Panc1 (cell line): ENCODE data around the gene MT1X. TPM values are rescaled to one million over a fixed set of nuclear protein-coding genes. Genes with fewer than 3 reads are reported as not detected.
A peak's percentile ranks its signal among the peaks of the same experiment; 100 is the strongest.

Experiments used
- ATAC-seq: fragments of 200-7000 bp; cut with Tn5 transposase; 2 replicates; pipeline ENCODE4 v1.9.1; 2020; ENCODE audit warnings: mild to moderate bottlenecking, moderate library complexity
- BruUV-seq: library from RNA; stranded (reverse); fragments of 400-500 nt; replicated peaks from 2 replicates; lab custom pipeline; 2021; lab: Mats Ljungman, UMichigan
- CTCF ChIA-PET: fragments of 300-600 bp; sonication (Branson Sonifier 250); formaldehyde crosslinking; loops from one replicate; lab custom pipeline; 2022; ENCODE audit warnings: antibody characterized with exemption; lab: Charles Lee
- POLR2A ChIA-PET: fragments of 300-600 bp; sonication (Branson Sonifier 250); formaldehyde crosslinking; loops from one replicate; lab custom pipeline; 2022; ENCODE audit warnings: antibody characterized with exemption; lab: Charles Lee
- DNase-seq: peaks from one replicate; pipeline ENCODE4 v3.0.0-alpha.2; 2010; ENCODE audit warnings: low read depth, low spot score
- H3K27ac ChIP-seq: 2 replicates; pipeline ENCODE4 v1.5.1; 2011; ENCODE audit warnings: mild to moderate bottlenecking, low read length, inconsistent platforms
- H3K27me3 ChIP-seq: fragments of 200-500 bp; sonication (Bioruptor generic); 2 replicates; pipeline ENCODE4 v1.6.0; 2014; ENCODE audit warnings: low read length, inconsistent platforms; ENCODE audit not compliant: control insufficient read depth, insufficient read depth
- H3K36me3 ChIP-seq: fragments of 200-500 bp; sonication (Bioruptor generic); 2 replicates; pipeline ENCODE4 v1.5.1; 2014; ENCODE audit warnings: inconsistent platforms, mild to moderate bottlenecking, low read length, moderate library complexity; ENCODE audit not compliant: control insufficient read depth, insufficient read depth
- H3K4me1 ChIP-seq: 2 replicates; pipeline ENCODE4 v1.5.1; 2011; ENCODE audit warnings: inconsistent platforms, mild to moderate bottlenecking, low read length, moderate library complexity; ENCODE audit not compliant: control insufficient read depth, insufficient read depth
- H3K4me3 ChIP-seq, 2 experiments: 2 replicates each; pipeline ENCODE4 v1.5.1; 2011 to 2012; ENCODE audit warnings: low read depth in 2 of 2, low read length in 2 of 2, mild to moderate bottlenecking in 2 of 2, inconsistent platforms in 1 of 2, moderate library complexity in 1 of 2
- H3K9me3 ChIP-seq: fragments of 200-500 bp; sonication (Bioruptor generic); 2 replicates; pipeline ENCODE4 v1.5.1; 2014; ENCODE audit warnings: low read depth, mild to moderate bottlenecking, inconsistent platforms, low read length, moderate library complexity; ENCODE audit not compliant: control insufficient read depth, insufficient read depth
- CTCF ChIP-seq: fragments of 450-650 bp; IDR thresholded peaks from 2 replicates; pipeline ENCODE4 v1.5.1; 2017; ENCODE audit warnings: mild to moderate bottlenecking
- POLR2AphosphoS5 ChIP-seq: IDR thresholded peaks from 2 replicates; pipeline ENCODE4 v1.6.1; 2012; ENCODE audit warnings: mild to moderate bottlenecking, low read depth, low read length, moderate library complexity
- SIN3A ChIP-seq: IDR thresholded peaks from 2 replicates; pipeline ENCODE4 v1.6.1; 2012; ENCODE audit warnings: low read depth, mild to moderate bottlenecking, low read length, moderate library complexity, borderline replicate concordance; ENCODE audit not compliant: insufficient read depth
- TCF7L2 ChIP-seq: IDR thresholded peaks from 2 replicates; pipeline ENCODE4 v1.6.1; 2011; ENCODE audit warnings: mild to moderate bottlenecking, low read depth, low read length, inconsistent platforms
- in situ Hi-C: cut with HindIII; loops from 2 replicates; pipeline ENCODE4 v1.10.0; 2016; ENCODE audit warnings: low sequenced_read_pairs, low pct_unique_long_range_greater_than_20kb
- intact Hi-C: fragments of 100-400 bp; cut with micrococcal nuclease; formaldehyde crosslinking; loops from one replicate; pipeline ENCODE4 v1.10.0; 2022; ENCODE audit not compliant: unreplicated experiment
- total RNA-seq: library from RNA; stranded (reverse); gene quantifications from one replicate; pipeline ENCODE4 v1.2.1, GENCODE V29; 2021; ENCODE audit not compliant: unreplicated experiment
- TF ChIP-seq, protein P1 (sequence below), 2 experiments: IDR thresholded peaks; 2 replicates each; pipeline ENCODE4 v1.6.1; 2011 to 2012; ENCODE audit warnings: low read depth in 2 of 2, control low read depth in 1 of 2, low read length in 1 of 2, mild to moderate bottlenecking in 1 of 2, moderate library complexity in 1 of 2; ENCODE audit not compliant: insufficient read depth in 1 of 2

MT1X gene
- total RNA-seq, 1 experiment from 2014 or later: 25.9 TPM

- TF ChIP-seq, protein P1, sequence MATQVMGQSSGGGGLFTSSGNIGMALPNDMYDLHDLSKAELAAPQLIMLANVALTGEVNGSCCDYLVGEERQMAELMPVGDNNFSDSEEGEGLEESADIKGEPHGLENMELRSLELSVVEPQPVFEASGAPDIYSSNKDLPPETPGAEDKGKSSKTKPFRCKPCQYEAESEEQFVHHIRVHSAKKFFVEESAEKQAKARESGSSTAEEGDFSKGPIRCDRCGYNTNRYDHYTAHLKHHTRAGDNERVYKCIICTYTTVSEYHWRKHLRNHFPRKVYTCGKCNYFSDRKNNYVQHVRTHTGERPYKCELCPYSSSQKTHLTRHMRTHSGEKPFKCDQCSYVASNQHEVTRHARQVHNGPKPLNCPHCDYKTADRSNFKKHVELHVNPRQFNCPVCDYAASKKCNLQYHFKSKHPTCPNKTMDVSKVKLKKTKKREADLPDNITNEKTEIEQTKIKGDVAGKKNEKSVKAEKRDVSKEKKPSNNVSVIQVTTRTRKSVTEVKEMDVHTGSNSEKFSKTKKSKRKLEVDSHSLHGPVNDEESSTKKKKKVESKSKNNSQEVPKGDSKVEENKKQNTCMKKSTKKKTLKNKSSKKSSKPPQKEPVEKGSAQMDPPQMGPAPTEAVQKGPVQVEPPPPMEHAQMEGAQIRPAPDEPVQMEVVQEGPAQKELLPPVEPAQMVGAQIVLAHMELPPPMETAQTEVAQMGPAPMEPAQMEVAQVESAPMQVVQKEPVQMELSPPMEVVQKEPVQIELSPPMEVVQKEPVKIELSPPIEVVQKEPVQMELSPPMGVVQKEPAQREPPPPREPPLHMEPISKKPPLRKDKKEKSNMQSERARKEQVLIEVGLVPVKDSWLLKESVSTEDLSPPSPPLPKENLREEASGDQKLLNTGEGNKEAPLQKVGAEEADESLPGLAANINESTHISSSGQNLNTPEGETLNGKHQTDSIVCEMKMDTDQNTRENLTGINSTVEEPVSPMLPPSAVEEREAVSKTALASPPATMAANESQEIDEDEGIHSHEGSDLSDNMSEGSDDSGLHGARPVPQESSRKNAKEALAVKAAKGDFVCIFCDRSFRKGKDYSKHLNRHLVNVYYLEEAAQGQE (IDR thresholded peaks at IDR 0.05; ENCODE audit: insufficient read depth in 1 of 2, low read depth in 2 of 2, low read length in 1 of 2): no peak
- no peak for TF ChIP-seq SIN3A
- POLR2A ChIA-PET: no interaction called here
- BruUV-seq: no TSS peak
These were observed 24.5 kb upstream of the MT1X start, which contains the start of gene MT1F for GRCh38 chr16:56657555-56658326. TSS of gene MT1F (plus strand) at chr16:56657959. CDS start at chr16:56658059, 100 bp downstream.

DNA sequence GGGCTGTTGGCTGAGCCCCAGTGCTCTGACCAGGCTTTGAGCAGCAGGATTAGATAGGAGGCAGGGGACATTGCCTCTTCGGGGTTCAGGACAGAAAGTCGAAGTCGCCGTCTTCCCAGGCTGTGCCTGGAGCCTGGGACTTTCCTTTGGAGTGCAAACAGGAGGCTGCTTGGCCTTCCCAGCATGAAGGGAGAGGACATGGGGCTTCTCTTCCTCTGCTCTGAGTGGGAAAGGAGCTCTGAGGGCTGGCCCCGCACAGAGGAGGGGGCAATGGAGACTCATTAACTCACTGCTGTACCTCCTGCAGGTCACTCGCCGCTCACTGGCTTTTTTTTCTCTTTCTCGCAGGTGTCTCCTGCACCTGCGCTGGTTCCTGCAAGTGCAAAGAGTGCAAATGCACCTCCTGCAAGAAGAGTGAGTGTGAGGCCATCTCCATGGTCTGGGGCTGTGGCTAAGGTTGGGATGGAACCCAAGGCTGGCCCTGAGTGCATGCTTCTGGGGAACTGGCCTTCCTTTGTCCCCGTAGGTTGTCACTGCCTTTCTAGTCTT is 23.9 kb upstream of the MT1X start:
- Histone ChIP-seq H3K9me3 (no peaks in the 10 kb centered on the region), H3K27me3 (no peaks in the 10 kb centered on the region), H3K4me3 (peak overlapping the region; percentile 41 to 49), H3K36me3 (no peaks in the 10 kb centered on the region), H3K4me1 (peaks cover 3% of the 10 kb centered on the region; the same call in 1 of the 2 replicates), H3K27ac (no peak overlapping the region)
- ChIA-PET CTCF (no interaction called here), POLR2A (no interaction called here)
- in situ Hi-C loops: no loop called here
- BruUV-seq: no TSS peak
- TF ChIP-seq, protein P1 (IDR thresholded peaks at IDR 0.05; ENCODE audit: insufficient read depth in 1 of 2, low read depth in 2 of 2, low read length in 1 of 2): no peak
- TF ChIP-seq CTCF (no peak), TCF7L2 (no peak), POLR2AphosphoS5 (no peak), SIN3A (no peak)
- intact Hi-C loops: no loop called here
- ATAC-seq (no peak), DNase-seq (no peak)

More at GRCh38 chr16:56657555-56658326, 24.5 kb upstream of the MT1X start, which contains the start of gene MT1F:
- no peaks in the 10 kb centered on the region for H3K9me3 ChIP-seq
- H3K36me3 ChIP-seq: no peaks in the 10 kb centered on the region
- peak; percentile 88 for ATAC-seq
- intact Hi-C loops (no loop called here), in situ Hi-C loops (no loop called here)
- CTCF ChIA-PET: interaction anchor here (0.7 kb wide), 1 partner anchor 32 kb away, joined by 3 read pairs; the partner anchor contains the start of gene MT1E
- peaks cover 3% of the 10 kb centered on the region; the same call in 1 of the 2 replicates for H3K4me1 ChIP-seq
- no peak for DNase-seq
- H3K27me3 ChIP-seq: no peaks in the 10 kb centered on the region
- peak within 1 kb of the TSS; percentile 41 to 49 for H3K4me3 ChIP-seq
- H3K27ac ChIP-seq: no peak within 1 kb of the TSS
